NB4 (cell line): ENCODE data around the gene A1CF.
"Not testable (repeated sequence)": the region's sequence is repeated elsewhere in the genome, so short reads cannot be mapped to it uniquely, and the experiment has no call there.

Experiments used
- POLR2A ChIP-seq: IDR thresholded peaks from 2 replicates; pipeline ENCODE4 v1.6.1; 2011; ENCODE audit warnings: mild to moderate bottlenecking; ENCODE audit not compliant: insufficient read length; ENCODE audit errors: extremely low read depth
- TF ChIP-seq, protein P1 (sequence below): IDR thresholded peaks from one replicate; pipeline ENCODE4 v1.5.1; 2012; ENCODE audit warnings: low read depth, low read length
- TF ChIP-seq, protein P2 (sequence below): IDR thresholded peaks from 2 replicates; pipeline ENCODE4 v1.6.1; 2011; ENCODE audit warnings: low read depth, low read length

DNA sequence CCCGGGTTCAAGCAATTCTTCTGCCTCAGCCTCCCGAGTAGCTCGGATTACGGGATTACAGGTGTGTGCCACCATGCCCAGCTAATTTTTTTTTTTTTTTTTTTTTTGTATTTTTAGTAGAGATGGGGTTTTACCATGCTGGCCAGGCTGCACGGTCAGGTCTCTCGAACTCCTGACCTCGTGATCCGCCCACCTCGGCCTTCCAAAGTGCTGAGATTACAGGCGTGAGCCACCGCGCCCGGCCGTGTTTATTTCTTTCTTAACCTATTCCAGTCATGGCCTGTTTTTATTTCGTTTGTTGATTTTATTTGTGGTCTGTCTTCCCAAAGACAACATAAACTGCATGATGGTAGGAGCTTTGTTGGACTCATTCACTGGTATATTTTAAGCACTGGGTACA, 20.4 kb upstream of the A1CF start:
- TF ChIP-seq, protein P1, sequence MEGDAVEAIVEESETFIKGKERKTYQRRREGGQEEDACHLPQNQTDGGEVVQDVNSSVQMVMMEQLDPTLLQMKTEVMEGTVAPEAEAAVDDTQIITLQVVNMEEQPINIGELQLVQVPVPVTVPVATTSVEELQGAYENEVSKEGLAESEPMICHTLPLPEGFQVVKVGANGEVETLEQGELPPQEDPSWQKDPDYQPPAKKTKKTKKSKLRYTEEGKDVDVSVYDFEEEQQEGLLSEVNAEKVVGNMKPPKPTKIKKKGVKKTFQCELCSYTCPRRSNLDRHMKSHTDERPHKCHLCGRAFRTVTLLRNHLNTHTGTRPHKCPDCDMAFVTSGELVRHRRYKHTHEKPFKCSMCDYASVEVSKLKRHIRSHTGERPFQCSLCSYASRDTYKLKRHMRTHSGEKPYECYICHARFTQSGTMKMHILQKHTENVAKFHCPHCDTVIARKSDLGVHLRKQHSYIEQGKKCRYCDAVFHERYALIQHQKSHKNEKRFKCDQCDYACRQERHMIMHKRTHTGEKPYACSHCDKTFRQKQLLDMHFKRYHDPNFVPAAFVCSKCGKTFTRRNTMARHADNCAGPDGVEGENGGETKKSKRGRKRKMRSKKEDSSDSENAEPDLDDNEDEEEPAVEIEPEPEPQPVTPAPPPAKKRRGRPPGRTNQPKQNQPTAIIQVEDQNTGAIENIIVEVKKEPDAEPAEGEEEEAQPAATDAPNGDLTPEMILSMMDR, result not testable (repeated sequence)
- TF ChIP-seq POLR2A, result not testable (repeated sequence)
- TF ChIP-seq, protein P2, sequence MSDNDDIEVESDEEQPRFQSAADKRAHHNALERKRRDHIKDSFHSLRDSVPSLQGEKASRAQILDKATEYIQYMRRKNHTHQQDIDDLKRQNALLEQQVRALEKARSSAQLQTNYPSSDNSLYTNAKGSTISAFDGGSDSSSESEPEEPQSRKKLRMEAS, result not testable (repeated sequence)
